ENCODE results near the gene MFSD2B.

GRCh38 chr2:24024996-24025663 lies 15.2 kb downstream of the MFSD2B start:
- TF ChIP-seq CTCF (optimal IDR thresholded peaks at IDR 0.05 in 1 of 3, IDR thresholded peaks at IDR 0.05 in 1 of 3, conservative IDR thresholded peaks at IDR 0.05 in 1 of 3; ENCODE audit: extremely low read depth in 1 of 3, insufficient read depth in 2 of 3, low read length in 3 of 3) (no peak), EZH2 (IDR thresholded peaks at IDR 0.05; ENCODE audit: low read length) (no peak)

Data from keratinocyte (primary cell).